Skeletal muscle cell (primary cell): ENCODE results near the gene KIFC3.
"Not testable (repeated sequence)": the region's sequence is repeated elsewhere in the genome, so short reads cannot be mapped to it uniquely, and the experiment has no call there.

Experiments
- DNase-seq: peaks from one replicate; pipeline ENCODE4 v3.0.0-alpha.2; 2010; ENCODE audit warnings: low read depth
- H3K4me3 ChIP-seq: 2 replicates; pipeline ENCODE4 v1.5.1; 2011; ENCODE audit warnings: low read depth, mild to moderate bottlenecking, control low read depth, low read length, moderate library complexity

KIFC3 gene

DNA sequence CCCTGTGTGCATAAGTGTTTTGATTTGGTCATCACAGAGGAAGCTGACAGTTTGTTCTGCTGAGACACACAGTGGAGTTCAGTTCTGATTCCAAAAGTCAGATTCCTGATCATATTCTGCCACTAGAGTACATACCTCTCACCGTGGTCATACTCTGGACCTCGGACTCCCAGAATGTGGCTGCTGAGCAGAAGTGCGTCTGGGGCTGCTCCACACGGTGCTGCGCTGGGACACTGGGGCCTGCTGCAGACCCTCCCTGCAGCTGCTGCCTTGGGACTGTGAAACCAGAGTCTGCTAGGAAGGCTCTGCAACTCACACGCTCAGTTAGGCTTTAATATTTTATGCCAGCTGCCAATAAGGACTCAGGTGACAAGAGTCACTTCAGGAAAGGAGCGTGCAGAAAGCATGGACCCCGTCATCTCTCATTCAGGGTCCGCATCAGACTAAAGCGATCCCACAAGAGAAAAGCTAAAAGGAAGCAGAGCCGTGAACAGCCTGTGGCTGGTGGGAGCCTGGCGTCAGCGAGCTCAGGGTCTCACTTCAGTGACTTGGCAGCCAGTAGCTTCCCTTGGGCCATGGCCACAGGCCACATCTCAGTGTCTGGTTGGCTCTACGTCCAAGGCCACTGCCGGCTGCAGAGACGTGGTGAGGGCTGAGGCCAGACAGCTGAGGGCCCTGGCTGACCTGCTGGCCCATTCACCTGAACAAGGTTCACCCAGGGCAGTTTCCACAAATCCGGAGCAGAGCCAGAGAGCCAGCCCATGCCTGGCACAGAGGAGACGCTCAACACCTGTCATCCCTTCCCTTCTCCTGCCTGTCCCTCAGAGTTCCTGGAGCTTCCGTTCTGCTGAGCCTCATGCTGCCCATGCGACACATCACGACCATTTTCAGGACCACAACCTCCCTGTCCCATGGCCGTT is 24.7 kb upstream of the KIFC3 start:
- DNase-seq, result no peak
- no peak overlapping the region for H3K4me3 ChIP-seq

DNA sequence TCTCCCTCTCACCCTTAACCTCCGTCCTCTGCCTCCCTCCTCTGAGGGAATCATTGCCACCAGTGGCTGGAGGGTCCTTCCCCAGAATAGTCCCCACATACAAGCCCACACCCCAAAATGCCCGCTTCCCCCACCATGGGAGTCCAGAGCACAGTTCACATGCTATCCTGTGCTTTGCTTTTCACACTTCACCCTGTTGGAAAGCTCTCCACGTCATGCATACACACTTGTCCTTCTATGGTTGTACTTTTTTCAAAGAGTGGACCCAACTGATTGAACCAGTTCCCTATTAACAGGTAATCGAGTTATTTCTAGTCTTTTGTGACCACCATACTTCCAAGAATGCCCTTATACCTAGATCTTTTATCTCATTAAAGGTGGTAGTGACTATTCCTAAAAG is 23.8 kb upstream of the KIFC3 start:
- no peak overlapping the region for H3K4me3 ChIP-seq
- no peak for DNase-seq

DNA sequence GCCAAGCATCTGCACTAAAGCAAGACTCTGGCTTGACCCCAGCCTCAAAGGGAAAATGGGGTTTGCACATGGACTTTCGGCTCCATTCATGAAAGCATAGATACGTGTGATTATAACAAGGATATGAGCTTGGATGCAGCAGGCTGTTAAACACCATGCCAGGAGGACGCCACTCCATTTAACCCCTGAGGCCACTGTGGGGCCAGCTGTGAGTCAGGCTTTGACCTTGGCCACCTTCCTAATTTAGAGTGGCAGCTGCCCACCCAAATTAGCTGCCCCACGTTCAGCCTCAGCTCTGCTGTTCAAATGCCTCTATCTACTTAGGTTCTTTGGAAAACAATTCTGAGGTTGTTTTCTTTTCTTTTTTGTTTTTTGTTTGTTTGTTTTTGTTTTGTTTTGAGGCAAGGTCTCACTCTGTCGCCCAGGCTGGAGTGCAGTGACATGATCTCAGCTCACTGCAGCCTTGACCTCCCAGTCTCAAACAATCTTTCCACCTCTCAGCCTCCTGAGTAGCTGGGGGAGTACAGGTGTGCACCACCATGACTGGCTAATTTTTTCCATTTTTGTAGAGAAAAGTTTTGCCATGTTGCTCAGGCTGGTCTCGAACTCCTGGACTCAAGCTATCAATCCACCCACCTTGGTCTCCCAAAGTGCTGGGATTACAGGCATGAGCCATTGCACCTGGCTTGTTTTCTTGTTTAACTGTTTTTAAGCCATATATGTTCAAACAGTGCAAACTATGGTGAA is 23.2 kb upstream of the KIFC3 start:
- DNase-seq, result no peak
- H3K4me3 ChIP-seq, result no peak overlapping the region

DNA sequence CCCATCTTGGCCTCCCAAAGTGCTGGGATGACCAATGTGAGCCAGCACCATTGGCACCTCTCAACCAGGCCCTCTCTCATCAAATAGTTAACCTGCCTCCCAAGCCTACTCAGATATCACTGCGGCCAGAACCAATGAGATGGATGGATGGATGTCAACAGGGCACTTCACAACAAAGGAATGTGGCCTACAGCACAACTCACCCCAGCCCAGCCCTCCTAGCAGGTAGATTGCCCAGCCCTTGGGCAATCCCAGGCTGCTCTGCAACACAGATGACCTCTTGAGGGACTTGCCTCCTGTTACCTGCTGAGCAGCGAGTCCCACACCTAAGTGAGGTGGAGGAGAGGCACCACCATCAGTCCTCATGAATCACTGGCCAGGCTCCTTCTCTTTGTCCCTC is 22.6 kb upstream of the KIFC3 start:
- H3K4me3 ChIP-seq, result no peak overlapping the region
- no peak for DNase-seq

DNA sequence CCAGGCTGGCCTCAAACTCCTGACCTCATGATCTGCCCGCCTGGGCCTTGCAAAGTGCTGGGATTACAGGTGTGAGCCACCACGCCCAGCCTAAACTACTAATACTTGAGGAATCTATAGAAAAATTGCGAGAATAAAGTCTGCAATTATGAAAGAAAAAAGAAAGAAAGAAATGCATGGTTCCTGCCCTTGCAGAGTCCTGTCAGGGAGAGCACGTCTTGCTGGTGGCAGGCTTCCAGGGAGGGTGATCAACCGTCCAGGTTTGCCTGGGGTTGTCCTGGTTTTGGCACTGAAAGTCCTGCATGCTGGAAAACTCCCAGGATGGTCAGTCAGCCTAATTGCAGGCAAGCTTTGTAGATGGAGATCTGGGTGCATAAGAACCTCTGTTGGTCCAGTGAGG is 21.5 kb upstream of the KIFC3 start:
- no peak overlapping the region for H3K4me3 ChIP-seq
- DNase-seq, result no peak

DNA sequence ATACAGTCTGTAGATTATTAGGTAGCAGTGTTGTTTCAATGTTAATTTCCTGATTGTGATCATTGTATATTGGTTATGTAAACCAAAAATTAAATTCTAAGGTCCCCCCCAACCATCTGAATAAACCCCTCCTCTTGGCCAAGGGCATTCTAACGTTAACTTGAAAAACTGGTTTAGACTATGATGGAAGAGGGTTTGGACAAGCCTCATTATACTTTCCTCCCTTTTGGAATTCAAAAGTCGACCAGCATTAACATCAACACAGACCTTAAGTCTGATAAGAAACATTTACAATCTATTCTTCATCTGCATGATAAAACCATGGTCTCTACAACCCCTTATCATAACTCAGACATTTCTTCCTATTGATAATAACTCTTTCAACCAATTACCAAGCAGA is 20.6 kb upstream of the KIFC3 start:
- H3K4me3 ChIP-seq, result no peak overlapping the region
- DNase-seq, result no peak

DNA sequence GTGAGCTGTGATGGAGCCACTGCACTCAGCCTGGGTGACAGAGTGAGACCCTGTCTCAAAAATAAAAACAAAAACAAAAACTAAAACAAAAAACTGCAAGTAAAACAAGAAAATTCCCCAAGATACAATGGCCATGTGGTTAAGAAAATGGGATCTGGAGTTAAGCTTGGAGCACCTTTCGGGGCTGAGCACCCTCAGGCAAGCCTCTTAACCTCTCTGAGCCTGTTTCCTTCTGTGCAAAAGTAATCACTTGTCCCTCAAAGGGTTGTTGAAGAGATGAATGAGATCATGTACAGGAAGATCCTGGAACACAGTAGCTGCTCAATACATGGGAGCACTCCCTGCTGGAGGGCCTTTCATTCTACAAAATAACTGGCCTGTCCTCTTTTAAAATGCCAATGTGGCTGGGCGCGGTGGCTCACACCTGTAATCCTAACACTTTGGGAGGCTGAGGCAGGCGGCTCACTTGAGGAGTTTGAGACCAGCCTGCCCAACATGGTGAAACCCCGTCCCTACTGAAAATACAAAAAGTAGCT is 19.8 kb upstream of the KIFC3 start:
- no peak for DNase-seq
- no peak overlapping the region for H3K4me3 ChIP-seq

DNA sequence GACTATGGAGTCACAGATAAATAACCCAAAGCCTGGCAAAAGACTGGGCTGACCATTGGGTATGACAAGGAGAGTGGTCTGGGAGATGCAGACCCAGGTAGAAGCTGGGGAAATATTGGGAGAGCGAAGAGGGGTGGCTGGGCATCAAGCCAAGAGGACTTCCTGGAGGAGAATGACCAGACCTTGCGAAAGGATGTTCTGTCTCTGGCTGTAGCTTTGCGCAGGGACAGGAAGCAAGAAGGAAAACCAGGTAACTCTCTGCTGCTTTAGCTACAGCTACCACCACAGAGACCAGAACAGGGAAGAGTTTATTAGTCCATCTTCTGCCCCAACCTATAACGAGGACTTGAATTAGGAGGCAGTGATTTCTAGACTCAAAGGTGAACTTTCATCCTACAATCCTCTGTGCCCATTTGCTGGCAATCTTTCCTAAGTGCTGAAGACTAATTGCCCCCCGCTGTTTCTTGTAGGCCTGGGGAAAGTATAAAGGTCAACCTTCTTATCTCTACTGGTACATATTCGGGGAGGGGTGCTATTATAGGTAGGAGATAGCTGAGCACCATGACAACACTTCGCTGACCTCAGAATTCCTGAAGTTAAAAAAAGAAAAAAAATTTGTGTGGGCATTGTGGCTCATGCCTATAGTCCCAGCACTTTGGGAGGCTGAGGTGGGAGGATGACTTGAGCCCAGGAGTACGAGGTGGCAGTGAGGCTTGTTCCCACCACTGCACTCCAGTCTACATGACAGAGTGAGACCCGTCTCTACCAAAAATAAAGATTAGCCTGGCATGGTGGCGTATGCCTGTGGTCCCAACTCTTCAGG is 19.1 kb upstream of the KIFC3 start:
- H3K4me3 ChIP-seq, result no peak overlapping the region
- no peak for DNase-seq

DNA sequence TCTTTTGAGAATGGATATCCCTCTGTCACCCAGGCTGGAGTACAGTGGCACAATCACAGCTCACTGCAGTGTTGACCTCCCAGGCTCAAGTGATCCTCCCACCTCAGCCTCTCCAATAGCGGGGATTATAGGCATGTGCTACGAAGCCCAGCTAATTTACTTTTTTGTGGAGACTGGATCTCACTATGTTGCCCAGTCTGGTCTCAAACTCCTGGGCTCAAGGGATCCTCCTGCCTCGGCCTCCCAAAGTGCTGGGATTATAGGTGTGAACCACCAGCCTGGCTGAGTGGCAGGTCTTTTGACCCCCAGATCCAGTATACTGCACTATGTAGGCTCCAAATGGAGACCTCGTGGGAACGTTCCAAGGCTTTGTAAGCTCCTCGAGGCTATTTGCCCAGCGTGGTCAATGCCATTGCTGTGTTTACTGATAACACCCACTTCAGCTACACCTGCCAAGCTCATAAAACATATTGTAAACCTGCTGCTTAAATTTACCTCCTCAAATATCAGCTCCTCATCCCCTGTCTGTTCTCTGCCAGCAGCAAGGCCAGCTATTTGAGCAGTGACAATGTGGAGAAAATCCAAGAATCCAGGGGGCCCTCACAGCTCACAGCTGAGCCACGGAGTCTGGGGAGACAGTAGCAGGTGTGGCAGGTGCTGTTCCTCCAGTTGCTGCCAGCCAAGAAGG is 16.2 kb upstream of the KIFC3 start:
- DNase-seq, result no peak

DNA sequence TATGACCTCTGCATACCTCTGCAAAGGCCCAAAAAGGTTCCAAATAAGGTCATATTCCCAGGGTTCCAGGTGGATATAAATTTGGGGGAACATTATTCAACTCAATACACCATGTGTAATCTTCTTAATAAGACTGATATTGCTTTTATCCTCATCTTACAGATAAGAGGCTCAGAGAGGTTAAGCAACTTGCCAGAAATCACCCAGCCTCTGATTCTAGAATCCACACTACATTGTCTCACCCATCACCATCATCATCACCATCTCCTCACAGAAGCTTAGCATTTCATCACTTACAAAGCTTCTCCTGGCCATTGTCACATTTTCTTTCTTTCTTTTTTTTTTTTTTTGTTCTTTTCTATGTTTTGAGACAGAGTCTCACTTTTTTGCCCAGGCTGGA is 15.4 kb upstream of the KIFC3 start:
- no peak for DNase-seq
- H3K4me3 ChIP-seq, result no peak overlapping the region

More for the DNA sequence above, 16.2 kb upstream of the KIFC3 start:
- H3K4me3 ChIP-seq, result no peak overlapping the region

DNA sequence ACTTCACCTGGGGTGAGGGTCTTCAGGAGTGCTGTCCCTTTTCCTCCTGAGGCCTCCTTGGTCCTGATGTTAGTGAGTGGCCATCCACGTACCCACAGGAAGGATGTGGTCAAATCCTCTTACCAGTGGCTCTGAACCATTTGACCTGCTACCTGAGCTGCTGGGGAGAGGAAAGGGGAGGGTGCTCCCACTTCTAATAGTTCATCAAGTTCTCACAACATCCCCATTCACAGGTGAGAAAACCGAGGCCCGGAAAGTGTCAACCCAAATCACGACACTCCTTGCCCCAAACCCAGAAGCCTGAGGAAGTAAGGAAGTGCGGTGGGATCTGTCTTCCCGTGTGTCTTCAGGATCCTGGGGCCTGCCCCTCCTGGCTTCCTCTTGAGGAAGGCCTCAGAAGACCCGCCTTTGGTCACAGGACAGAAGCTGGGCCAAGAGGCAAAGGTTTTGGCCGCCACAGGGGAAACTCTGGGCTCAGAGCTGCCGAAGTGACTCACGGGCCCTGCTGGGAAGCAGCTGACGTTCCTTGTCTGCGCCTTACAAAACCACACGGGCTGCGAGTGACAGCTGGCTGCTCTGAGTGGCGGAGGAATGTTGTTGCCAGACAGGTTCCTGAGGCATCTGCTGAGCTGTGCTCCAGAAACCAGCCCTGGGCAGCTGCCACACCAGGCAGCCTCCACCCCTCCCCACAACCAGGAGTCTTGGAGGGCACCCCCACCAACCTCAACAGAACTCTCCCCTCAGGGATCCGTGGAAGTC is 13.9 kb upstream of the KIFC3 start:
- no peak overlapping the region for H3K4me3 ChIP-seq
- DNase-seq, result peak; percentile 81

DNA sequence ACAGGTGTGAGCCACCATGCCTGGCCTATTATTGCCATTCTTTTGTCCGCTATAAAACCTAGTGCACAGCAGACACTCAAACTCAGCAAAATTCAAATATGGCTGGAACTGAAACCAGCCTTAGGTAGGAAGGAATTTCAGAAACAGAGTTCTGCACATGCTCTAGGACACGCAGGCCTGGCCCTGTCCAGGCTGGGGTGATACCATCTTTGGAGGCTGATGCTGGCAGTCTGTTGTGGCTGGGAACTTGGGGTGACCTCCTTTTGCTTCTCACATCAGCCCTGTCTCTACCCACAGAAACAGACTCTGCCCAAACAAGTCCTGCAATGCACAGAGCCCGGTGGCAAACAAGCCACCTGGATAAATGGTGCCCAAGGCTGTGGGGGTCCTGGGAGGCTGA is 12.6 kb upstream of the KIFC3 start:
- H3K4me3 ChIP-seq, result no peak overlapping the region
- DNase-seq, result no peak

DNA sequence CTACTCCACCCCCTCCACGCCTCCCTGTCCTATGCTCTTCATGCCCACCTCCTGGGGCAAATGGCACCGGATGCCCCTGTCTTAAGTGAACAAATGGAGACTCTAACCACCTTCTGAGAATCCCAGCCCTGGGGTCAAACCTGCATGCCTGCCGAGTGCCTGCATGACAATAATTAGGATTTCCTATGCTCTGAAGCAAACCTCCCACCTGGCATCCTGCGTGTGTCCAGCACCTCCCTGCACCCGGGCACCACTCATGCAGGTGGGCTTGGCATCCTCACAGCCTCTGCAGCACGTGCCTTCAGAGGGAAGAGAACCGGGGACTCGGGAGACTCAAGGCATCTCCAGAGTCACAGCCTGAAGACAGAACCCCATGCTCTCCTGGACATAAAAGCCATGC is 11.2 kb upstream of the KIFC3 start:
- no peak overlapping the region for H3K4me3 ChIP-seq
- DNase-seq, result no peak

DNA sequence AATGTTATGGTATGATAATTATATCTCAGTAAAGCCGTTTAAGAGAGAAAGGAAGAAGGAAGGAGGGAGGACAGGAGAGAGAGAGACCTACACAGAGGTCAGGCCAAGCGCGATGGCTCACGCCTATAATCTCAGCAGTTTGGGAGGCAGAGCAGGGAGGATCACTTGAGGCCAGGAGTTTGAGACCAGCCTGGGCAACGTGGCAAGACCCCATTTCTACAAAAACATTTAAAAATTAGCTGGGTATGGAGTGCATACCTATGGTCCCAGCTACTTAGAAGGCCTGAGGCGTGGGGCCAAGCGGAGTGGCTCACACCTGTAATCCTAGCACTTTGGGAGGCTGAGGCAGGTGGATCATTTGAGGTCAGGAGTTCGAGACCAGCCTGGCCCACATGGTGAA is 9.0 kb upstream of the KIFC3 start:
- H3K4me3 ChIP-seq, DNase-seq: not testable (repeated sequence)

DNA sequence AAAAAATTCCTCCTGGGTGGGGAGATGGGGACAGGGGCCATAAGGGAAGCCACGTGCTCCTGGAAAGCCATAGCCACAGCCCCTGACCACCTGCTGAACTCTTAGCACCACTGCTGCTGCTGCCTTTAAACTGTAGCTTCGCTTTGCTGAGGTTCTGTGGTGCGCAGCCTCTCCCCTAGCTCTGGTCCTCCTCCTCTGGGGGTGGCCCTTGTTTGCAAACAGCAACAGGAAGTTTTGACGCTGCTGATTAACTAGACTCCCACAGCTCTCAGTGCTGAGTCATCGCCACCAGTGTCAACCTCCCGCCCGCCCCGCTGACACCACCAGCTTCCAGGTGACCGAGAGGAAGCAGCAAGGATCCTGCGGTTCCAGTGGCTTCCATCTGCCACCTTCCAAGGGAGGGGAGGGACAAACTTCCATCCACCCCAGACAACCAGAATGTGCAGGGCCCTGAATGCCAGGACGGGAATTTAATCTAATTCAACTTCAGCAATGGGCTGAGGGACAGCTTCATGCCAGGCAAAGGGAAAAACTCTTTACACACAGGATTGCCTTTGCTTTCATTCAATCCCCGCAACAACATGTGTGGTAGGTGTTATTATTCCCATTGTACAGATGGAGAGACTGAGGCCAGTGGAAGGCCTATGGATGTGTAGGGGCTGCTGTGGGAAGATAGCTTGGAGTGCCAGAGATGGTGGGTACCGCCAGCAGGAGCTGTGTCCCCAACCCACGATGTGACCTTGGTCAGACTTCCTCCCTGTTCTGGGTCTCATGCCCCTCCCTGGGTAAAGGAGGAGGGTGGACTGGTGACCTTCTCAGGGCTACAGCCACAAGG is 8.1 kb upstream of the KIFC3 start:
- H3K4me3 ChIP-seq, result no peak overlapping the region
- peak; percentile 36 for DNase-seq

DNA sequence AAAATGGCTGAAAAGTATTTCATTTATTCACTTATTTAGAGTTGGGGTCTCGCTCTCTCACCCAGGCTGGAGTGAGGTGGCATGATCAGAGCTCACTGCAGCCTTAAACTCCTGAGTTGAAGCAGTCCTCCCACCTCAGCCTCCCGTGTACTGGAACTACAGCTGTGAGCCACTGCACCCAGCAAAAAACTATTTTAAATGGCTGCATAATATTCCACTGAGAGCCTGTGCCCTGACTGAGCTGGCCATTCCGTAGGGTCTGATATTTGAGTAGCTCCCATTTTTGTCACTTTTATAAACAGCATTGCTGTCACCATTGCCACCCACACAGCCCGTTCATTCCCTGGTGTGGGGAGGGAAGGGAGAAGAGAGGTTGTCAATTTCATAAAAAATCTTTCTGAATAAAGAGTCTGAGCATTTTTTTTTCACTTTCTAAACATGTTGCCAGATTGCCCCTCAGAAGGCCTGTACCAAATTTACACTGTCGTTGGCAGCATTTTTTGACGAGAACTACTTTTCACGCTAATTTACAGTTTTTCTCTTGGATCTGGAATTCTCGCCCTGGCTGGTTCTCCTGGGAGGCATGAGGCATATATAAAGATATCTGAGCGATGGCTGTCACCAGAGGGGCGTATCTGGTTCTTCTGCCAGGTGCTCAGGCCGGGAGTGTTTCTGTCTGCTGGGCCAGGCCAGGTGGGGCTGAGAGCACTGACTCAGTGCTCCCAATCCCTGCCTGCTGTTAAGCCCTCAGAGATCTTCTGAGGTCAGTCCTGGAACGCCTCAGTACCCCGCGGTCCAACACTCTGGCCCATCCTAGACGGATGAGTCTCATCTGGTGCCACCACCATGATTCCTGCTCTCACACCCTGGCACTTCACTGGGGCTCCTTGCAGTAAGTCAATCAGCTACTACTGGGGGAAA is 7.2 kb upstream of the KIFC3 start:
- no peak for DNase-seq
- H3K4me3 ChIP-seq, result no peak overlapping the region
